Ecto neural progenitor cell (in vitro differentiated cells): Measurements from ENCODE around the gene CYP27B1.

Source experiments
- DNase-seq: peaks from one replicate; pipeline ENCODE4 v3.0.0-alpha.2; 2018; ENCODE audit warnings: low spot score

CYP27B1 gene

DNA sequence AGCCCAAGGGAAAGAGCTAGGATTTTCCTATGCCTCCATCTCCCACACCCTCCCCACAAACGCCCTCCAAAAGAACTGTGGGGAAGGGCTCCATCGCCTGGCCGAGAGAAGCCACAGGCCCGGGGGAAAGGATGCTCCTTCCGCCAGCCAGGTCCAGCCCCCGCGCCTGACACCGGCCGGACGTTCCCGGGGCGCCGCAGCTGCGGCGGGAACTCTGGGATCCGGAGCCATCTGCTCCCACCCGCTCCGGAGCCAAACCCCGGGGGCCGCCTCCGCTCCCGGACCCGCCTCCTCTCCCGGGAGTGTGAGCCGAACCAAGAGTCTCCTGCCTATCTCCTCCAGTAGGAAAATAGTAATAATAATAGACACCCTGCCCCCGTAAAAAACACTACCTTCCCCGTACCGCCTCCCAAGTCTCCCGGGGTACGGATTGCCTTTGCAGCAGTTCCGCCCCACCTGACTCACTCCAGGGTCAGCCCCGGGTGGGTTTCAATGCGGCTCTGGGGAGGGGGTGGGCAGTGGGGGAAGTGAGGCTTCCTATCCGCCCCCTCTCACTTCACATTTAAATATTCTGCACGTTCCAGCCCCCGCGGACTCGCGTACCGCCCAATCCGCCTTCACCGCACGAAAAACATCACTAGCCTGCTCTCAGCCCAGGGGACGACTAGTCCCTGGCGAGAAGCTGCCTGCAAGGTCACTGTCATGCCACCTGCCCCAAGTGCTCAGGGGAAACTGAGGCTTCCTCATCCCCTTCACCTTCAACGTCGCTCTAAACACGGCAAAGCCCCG lies 30.7 kb downstream of the CYP27B1 start:
- peak; percentile 83 for DNase-seq

DNA sequence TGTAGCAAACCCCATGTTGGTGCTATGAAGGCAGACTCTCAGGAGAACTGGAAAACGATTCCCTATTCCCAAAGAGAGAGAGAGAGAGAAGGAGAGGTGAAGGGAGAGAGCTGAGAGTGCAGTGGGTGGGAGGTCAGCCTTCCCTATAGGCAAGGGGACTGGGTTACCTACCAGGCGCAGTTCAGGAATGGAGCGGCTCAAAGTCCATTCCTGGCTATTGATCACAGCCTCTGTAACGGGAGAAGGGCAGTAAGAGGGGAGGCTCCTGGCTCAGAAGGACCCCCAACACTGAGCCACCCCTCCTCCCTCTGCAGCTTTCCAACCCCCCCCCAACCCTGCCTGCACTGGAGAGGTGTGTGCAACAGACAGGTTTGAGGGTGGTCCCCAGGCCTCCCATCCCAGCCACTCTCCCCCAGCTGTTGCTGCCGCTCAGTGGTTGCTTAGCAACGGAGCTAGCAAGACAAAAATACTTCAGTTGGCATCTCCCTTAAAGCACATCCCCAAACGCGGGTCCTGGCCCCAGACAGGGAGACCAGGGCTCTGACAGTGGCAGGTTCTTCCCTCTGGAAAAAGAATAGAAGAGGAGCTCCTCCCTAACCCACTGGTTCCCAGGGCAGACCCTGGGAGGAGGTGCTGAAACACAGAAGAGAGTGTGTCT lies 31.6 kb downstream of the CYP27B1 start:
- no peak for DNase-seq

DNA sequence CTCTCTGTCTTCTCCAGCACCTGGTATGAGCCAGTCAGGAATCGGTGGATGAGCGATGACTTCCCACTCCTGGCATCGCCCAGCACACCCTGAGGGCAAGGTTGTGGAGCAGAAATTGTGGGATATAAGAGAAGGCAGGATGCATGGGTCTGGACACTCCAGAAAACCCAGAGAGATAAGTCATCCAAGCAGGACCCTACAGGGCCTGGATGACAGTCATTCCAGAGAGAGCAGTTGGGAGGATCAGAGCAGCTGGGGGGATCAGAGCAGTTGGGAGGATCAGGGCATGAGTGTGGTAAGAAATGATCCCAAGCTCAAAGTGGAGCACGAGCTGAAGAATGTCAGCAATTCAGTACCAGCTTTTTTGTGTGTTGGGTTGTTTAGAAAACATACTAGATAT lies 32.3 kb downstream of the CYP27B1 start:
- no peak for DNase-seq

DNA sequence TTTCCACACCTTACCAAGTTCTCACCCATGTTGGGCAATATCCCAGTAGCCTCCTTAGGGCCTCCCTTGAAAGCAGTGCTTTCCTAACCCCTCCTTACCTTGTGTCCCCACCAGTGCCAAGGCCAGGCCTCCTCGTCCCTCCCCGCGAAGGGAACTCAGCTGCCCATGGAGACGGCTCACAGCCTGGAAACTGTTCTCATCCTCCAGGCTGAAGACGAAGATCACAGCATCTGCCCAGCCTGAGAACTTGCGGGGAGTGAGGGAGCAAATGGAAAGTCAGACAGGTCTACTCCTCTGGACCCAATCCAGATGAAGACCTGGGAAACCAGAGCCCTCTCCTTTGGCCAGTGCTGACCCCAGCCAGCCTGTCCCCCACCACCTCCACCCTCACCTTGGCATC lies 33.0 kb downstream of the CYP27B1 start:
- DNase-seq = no peak

DNA sequence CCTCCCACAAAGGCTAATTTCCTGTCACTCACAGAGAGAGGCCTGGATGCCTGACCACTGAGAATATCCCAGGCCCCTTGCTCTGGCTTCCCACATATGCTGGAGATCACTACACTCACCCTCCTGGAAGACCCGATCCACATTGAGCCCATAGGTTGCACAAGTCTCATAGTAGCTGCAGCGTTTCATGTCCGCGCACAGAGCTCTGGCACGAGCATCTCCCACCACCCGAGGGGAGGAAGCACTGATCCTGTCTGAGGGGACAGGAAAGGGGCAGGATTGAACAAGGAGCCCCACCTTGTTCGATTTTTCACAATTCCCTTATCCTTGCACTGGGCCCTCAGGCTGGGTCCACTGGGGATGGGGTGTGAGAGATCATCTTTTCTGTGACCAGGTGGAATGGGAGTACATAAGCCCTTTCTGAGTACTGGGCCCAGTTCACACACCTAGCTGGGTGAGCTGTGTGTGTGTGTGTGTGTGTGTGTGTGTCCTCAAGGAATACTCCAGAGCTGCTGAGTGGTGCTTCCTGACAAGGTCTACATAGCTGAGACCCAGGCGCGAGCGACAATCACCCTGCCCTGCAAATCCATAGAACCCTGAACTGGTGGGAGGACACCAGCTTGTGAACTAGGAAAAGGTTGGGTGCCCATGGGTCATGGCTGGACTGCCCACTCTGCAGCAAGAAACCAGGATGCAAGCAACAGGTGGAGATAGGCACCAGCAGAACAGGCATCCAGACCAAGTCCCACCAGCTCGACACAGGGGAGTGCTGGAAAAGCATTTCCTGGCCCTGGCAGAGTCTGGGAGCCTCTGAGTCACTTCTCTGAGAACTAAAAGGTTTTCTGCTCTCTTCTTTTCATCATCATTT lies 33.9 kb downstream of the CYP27B1 start:
- DNase-seq = no peak

DNA sequence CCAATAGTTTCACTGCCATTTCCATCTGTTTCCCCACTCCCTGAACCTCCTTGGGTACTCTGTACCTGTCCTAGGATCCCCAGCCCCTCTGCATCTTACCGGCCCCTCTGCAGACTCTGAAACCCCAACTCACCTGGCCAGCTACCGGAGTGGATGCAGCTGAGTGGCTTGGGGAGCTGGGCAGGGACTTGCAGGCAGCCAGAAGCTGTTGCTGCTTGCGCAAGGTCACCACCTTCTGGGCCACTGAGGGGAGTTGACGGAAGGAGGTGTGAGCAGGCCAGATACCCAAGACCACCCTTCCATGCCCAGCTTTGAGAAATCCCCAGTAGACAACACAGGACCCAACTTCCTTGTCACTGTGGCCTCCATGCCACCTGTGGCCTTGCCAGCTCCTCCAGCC lies 34.6 kb downstream of the CYP27B1 start:
- DNase-seq = no peak

DNA sequence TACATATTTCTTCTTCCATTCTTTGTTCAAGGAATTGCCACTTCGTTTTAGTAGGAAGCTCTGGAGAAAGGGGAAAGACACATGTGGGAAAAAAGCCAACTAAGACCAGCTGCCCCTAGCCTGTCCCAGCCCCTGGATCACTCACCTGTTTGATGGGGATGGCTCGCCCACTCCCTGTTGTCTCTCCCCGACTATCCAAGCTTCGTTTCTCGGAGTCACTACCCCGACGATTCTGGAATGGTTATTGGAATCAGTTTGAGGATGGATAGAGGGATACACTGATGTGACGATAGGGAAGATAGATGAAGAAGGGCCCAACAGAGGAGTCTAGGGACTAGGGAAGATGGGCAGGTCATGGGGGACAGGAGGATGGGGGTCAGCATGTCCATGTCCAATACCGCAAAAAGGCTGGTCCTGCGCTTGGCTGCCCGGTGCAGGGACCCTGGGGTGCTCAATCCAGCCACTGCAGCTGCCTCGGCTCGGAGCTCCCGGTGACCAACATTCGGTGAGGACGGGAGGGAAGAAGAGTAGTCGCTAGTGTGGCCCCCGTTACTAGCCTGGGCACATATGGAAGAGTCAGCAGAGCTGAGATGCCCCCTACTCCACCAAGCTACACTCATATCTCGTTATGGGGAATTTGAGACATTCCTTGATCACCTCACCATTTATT lies 35.3 kb downstream of the CYP27B1 start:
- no peak for DNase-seq

- peak; percentile 34 for DNase-seq
Observed at GRCh38 chr12:57730336-57731067, 36.4 kb downstream of the CYP27B1 start.

GRCh38 chr12:57729321-57729844 lies 37.5 kb downstream of the CYP27B1 start:
- peak; percentile 36 for DNase-seq

GRCh38 chr12:57727758-57728395 lies 39.0 kb downstream of the CYP27B1 start:
- DNase-seq = no peak

DNA sequence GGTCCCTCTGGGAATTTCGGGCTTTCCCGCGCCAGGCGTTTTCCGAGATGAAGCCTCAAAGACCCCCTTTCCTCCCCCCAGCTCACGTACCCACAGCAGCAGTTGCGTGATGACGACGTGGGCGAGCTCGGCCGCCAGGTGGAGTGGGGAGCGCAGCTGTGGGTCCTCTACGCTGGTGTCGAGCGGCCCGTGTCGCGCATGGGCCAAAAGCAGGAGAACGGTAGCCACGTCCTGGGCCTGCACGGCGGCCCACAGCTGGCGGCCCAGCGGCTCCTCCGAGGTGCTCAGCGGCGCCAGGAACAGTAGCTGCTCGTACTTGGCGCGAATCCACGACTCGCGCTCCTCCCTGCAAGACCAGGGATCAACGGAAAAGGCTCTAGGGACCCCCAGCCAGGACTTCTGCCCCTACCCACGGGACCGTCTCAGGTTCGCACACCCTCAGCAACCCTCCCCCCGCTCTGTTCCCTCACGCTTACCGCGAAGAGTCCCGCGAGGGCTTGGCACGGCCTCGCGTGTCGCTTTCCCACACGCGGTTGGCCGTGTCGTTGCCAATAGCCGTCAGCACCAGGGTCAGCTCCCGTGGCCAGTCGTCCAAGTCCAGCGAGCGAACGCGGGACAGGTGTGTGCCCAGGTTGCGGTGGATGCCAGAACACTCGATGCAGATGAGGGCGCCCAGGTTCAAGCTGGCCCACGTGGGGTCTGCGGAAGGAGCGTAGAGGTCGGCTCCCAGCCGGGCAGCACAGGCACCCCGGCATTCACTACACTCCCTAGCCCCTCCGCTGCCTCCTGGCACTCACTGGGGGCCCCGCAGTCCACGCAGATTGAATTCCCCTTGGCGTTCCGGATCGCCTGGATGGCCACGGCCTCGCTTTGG lies 39.8 kb downstream of the CYP27B1 start:
- no peak for DNase-seq

DNA sequence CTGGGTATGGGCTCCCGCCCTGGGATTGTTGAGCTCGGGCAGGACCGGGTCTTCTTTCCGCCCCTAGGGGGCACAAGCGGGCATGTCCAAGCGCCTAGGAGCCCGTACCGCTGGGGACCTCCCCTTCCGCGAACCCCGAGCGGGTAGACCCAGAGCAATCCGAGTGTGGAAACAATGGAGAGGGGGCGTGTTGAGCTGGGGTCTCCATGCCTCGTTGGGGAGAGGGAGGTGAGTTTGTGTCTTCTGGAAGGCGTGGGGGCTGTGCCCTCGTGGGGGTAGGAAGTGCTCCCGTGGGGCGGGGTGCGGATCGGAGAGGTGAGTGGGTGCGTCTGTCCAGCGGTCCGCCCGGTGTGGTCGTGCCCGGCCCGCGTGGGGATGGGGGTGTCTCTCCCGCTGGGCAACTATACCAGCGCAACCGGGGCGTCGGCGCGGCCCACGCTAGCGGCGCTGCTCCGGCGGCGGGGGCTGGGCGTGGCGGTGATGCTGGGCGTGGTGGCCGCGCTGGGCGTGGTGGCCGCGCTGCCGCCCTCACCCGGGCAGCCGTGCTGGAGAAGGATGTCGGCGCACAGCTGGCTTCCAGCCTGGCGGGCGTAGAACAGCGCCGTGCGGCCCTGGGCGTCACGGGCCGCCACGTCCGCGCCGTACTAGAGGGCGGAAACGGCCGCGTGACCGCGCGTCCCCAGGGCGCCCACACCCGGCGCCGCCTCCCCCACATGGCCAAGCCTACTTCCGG lies 40.6 kb downstream of the CYP27B1 start:
- peak; percentile 93 for DNase-seq

DNA sequence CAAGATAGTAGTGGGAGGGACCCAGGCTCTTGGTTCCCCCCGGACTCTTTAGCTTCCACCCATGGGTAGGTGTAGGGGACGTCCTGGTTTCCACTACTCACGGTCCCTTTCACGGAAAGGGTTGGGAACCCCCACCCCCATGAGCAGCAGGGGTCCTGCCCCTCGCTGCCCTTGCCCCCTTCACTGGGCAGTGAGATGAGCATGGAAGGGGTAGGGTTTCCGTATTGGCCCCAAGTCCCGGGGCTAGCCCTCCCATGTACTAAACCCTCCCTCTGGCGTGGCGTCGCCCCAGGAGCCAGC lies 41.1 kb downstream of the CYP27B1 start:
- DNase-seq = no peak

DNA sequence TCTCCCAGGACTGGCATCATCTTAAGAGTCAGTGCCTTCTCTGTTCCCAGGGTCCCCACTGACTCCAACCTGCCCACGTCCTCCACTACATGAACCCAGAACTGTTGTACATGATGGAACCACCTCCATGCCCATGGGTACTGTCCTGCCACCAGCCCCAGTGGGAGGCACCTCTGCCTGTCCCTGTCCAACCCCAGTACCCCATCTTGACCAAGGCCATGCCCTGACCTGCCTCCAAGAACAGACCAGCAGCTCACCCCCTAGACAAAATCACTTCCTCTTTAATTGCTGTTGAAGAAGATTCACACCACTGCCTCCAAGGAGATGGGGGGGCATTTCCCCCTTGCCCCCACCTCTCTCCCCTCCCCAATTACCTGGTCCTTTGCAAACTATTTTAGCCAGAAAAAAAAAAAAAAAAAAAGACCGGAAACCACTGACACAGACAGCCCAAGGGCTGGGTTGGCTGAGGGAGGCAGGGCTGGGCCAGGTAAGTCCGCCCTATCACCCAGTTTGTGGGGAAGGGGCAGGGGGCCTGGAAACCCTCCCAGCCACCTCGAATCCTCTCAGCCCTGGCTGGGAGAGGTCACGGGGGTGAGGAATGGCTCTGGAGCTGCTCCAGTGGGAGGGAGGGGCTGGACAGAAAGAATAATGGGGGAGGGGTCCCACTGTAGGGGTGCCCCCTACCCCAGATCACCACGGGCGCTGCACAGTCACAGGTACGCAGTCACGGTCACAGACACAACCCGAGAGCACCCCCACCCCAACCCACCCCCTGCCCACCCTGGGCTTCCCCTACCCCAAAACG lies 41.7 kb downstream of the CYP27B1 start:
- DNase-seq = no peak

DNA sequence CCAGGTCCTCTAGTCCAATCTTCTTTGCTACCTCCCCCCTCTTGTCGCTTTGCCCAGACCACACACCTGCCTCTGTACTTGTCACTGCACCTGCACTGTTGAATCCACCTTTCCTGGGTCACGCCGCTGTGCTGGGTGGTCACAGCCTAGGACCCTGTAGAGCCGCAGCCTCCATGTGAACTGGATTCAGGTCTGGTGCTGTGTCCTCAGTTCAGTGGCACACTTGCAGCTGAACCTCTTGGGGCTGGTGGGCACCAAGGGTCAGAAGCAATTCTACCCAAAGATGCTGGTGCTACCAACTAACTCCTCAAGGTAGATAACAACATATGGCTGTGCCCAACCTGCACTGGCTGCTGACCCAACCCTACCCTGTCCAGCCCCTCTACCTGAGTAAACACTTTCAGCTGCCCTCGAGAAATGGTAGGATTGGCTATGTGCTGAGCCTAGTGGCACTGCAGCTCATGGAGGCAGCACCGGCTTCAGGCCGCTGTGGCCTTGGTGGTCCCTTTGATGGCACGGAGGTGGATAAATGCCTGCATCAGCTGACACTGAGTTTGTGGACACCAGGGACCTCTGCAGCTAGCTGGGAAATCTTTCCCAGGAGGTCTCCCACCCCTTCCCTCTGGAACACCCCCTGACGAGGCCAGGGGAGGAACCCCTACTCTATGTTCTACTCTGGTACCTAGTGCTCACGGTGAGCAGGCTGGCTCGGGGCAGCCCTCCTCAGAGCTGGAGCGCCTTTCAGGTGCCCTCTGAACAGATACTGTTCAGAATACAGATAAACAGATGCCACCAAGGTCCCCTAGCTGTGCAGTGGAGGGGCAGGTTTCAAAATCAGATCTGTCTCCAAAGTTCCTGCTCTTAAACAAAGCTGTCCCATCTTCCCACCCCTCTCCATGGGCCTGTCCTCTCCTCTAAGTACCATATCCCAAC lies 42.6 kb downstream of the CYP27B1 start:
- no peak for DNase-seq

GRCh38 chr12:57723630-57723962 lies 43.3 kb downstream of the CYP27B1 start:
- DNase-seq = no peak
